Upper lobe of left lung (tissue), 6 donors: ENCODE results near the gene ERC1. TPM values are rescaled to one million over a fixed set of nuclear protein-coding genes. Genes with fewer than 3 reads are reported as not detected.
A peak's percentile ranks its signal among the peaks of the same experiment; 100 is the strongest.

Source experiments
- ATAC-seq, 2 donors: fragments of 200-7000 bp; cut with Tn5 transposase; one replicate each; pipeline ENCODE4 v1.9.1; 2022; ENCODE audit warnings: mild to moderate bottlenecking in 2 of 2, moderate library complexity in 2 of 2; ENCODE audit not compliant: low FRiP score in 2 of 2
- DNase-seq, 2 donors: peaks; one replicate each; pipeline ENCODE4 v3.0.0-alpha.2; 2019 to 2020
- H3K27ac ChIP-seq, 4 donors: fragments of 200-600 bp; sonication (generic); one replicate each; pipeline ENCODE4 v1.5.1; 2016 to 2019
- H3K27me3 ChIP-seq, 4 donors: fragments of 200-600 bp; sonication (generic); one replicate each; pipeline ENCODE4 v1.5.1; 2017 to 2019
- H3K36me3 ChIP-seq, 4 donors: fragments of 200-600 bp; sonication (generic); one replicate each; pipeline ENCODE4 v1.5.1; 2016 to 2019
- H3K4me1 ChIP-seq, 4 donors: fragments of 200-600 bp; sonication (generic); one replicate each; pipeline ENCODE4 v1.5.1; 2018 to 2019
- H3K4me3 ChIP-seq, 4 donors: fragments of 200-600 bp; sonication (generic); one replicate each; pipeline ENCODE4 v1.5.1; 2017 to 2019; ENCODE audit warnings: mild to moderate bottlenecking in 2 of 4, moderate library complexity in 1 of 4
- H3K9me3 ChIP-seq, 4 donors: fragments of 200-600 bp; sonication (generic); one replicate each; pipeline ENCODE4 v1.5.1; 2018 to 2019
- CTCF ChIP-seq, 6 experiments: fragments of 450-650 bp in 4 of 6; fragments of 200-600 bp in 2 of 6; sonication (generic) in 2 of 6; IDR thresholded peaks; one replicate each; pipeline ENCODE4 v1.5.1; 2016 to 2019; ENCODE audit warnings: antibody characterized with exemption in 6 of 6
- EP300 ChIP-seq, 4 donors: sonication (generic); formaldehyde crosslinking; IDR thresholded peaks; one replicate each; pipeline ENCODE4 v1.5.1; 2017; ENCODE audit warnings: antibody characterized with exemption in 4 of 4, control low read depth in 2 of 4
- POLR2A ChIP-seq, 4 donors: fragments of 450-650 bp; IDR thresholded peaks; one replicate each; pipeline ENCODE4 v1.5.1; 2016 to 2017; ENCODE audit warnings: antibody characterized with exemption in 4 of 4, mild to moderate bottlenecking in 2 of 4
- POLR2AphosphoS5 ChIP-seq, 2 donors: sonication (generic); formaldehyde crosslinking; IDR thresholded peaks; one replicate each; pipeline ENCODE4 v1.5.1; 2017; ENCODE audit warnings: antibody characterized with exemption in 2 of 2
- WGBS, 2 donors: methylation state at CpG; one replicate each; pipeline ENCODE4 v1.1.5; 2017 to 2018; 5-methylcytosine and 5-hydroxymethylcytosine counted together
- total RNA-seq, 6 donors: library from RNA; depleted of rRNA in 4 of 6; stranded (reverse); fragments of >200 nt in 4 of 6; gene quantifications; one replicate each; pipeline versions ENCODE4 v1.1.0 to v1.2.1, GENCODE V29; 2016 to 2021
- donor health status: DM: no; HTN: no; CAD: no; lungs with moderate emphysema.
- donor health status: DM: no; HTN: yes; CAD: no; lungs with severe emphysema.

ERC1 gene
- total RNA-seq, 6 donors from 2014 or later = 37.7 to 158 (median 60.1) TPM

GRCh38 chr12:1199700-1200099, 208.7 kb downstream of the ERC1 start:
- Histone ChIP-seq H3K9me3 (peaks cover 0 to 7% (median 5%) of the 10 kb centered on the region in 4 donors), H3K27ac (no peak overlapping the region), H3K4me3 (no peak overlapping the region), H3K27me3 (no peaks in the 10 kb centered on the region), H3K4me1 (peaks cover 0 to 12% (median 5%) of the 10 kb centered on the region in 4 donors), H3K36me3 (peaks cover 3 to 12% (median 5%) of the 10 kb centered on the region in 4 donors)
- no peak for DNase-seq
- ATAC-seq = peak in 1 of 2 donors; percentile 43
- TF ChIP-seq CTCF (IDR thresholded peaks at IDR 0.05) (no peak), EP300 (IDR thresholded peaks at IDR 0.05) (no peak)

GRCh38 chr12:1201030-1201429, 210.0 kb downstream of the ERC1 start:
- Histone ChIP-seq H3K9me3 (peaks cover 0 to 7% (median 5%) of the 10 kb centered on the region in 4 donors), H3K36me3 (peaks cover 3 to 12% (median 5%) of the 10 kb centered on the region in 4 donors), H3K4me1 (peaks cover 5 to 12% (median 8%) of the 10 kb centered on the region in 4 donors), H3K4me3 (no peak overlapping the region), H3K27ac (no peak overlapping the region), H3K27me3 (no peaks in the 10 kb centered on the region)
- DNase-seq (no peak), ATAC-seq (no peak)
- no peak for TF ChIP-seq POLR2AphosphoS5 (IDR thresholded peaks at IDR 0.05)
- no peak for TF ChIP-seq CTCF (IDR thresholded peaks at IDR 0.05)
- no peak for TF ChIP-seq POLR2A (IDR thresholded peaks at IDR 0.05)
- TF ChIP-seq EP300 (IDR thresholded peaks at IDR 0.05) = no peak
- 90 to 93% methylated on average over 2 of the region's 2 CpGs for WGBS, 2 donors

GRCh38 chr12:1201886-1202285, 210.9 kb downstream of the ERC1 start:
- TF ChIP-seq CTCF (IDR thresholded peaks at IDR 0.05) (no peak), POLR2AphosphoS5 (IDR thresholded peaks at IDR 0.05) (no peak), EP300 (IDR thresholded peaks at IDR 0.05) (no peak), POLR2A (IDR thresholded peaks at IDR 0.05) (no peak)
- peak overlapping the region in 1 of 4 donors; percentile 30 for H3K27ac ChIP-seq
- no peak overlapping the region for H3K4me3 ChIP-seq
- DNase-seq = no peak
- peaks cover 3 to 12% (median 5%) of the 10 kb centered on the region in 4 donors for H3K36me3 ChIP-seq
- 61% methylated on average over 1 of the region's 1 CpG for WGBS, 2 donors
- peaks cover 0 to 7% (median 5%) of the 10 kb centered on the region in 4 donors for H3K9me3 ChIP-seq
- ATAC-seq = no peak
- peaks cover 8 to 12% (median 10%) of the 10 kb centered on the region in 4 donors for H3K4me1 ChIP-seq
- H3K27me3 ChIP-seq = no peaks in the 10 kb centered on the region

- Histone ChIP-seq H3K4me1 (peaks cover 8 to 12% (median 10%) of the 10 kb centered on the region in 4 donors), H3K27ac (peak overlapping the region in 2 of 4 donors; percentile 68 to 69), H3K9me3 (peaks cover 0 to 5% (median 3%) of the 10 kb centered on the region in 4 donors), H3K27me3 (no peaks in the 10 kb centered on the region), H3K4me3 (no peak overlapping the region), H3K36me3 (peaks cover 0 to 4% (median under 1%) of the 10 kb centered on the region in 4 donors)
- DNase-seq = no peak
- TF ChIP-seq CTCF (IDR thresholded peaks at IDR 0.05) (no peak), POLR2A (IDR thresholded peaks at IDR 0.05) (no peak), POLR2AphosphoS5 (IDR thresholded peaks at IDR 0.05) (no peak), EP300 (IDR thresholded peaks at IDR 0.05) (no peak)
- no peak for ATAC-seq
Measured at GRCh38 chr12:1203735-1204019, 212.7 kb downstream of the ERC1 start.

- Histone ChIP-seq H3K27me3 (no peaks in the 10 kb centered on the region), H3K36me3 (no peaks in the 10 kb centered on the region), H3K27ac (peak overlapping the region; percentile 64 to 69 (median 67)), H3K4me3 (peak overlapping the region in 3 of 4 donors; percentile 19 to 41 (median 39)), H3K9me3 (no peaks in the 10 kb centered on the region), H3K4me1 (peaks cover 8 to 12% (median 10%) of the 10 kb centered on the region in 4 donors)
- DNase-seq = no peak
- TF ChIP-seq EP300 (IDR thresholded peaks at IDR 0.05) (no peak), POLR2AphosphoS5 (IDR thresholded peaks at IDR 0.05) (no peak), POLR2A (IDR thresholded peaks at IDR 0.05) (no peak), CTCF (IDR thresholded peaks at IDR 0.05) (no peak)
- WGBS, 2 donors = 21 to 36% methylated on average over 6 of the region's 6 CpGs
- ATAC-seq = peak in 1 of 2 donors; percentile 49
Measured at GRCh38 chr12:1204581-1205121, 213.6 kb downstream of the ERC1 start.
